CD4-positive, alpha-beta T cell treated with Interleukin-1 beta for 1 hour (primary cell): ENCODE measurements around the gene PRCD.
A peak's percentile ranks its signal among the peaks of the same experiment; 100 is the strongest.

Source experiments
- DNase-seq, 2 donors: peaks; one replicate each; pipeline ENCODE4 v3.0.0-alpha.2; 2020 to 2022

Gene PRCD

GRCh38 chr17:76542566-76542971 lies 2.7 kb downstream of the PRCD start:
- DNase-seq = no peak

- no peak for DNase-seq
These were observed 3.1 kb downstream of the PRCD start for GRCh38 chr17:76542984-76543383.

DNA sequence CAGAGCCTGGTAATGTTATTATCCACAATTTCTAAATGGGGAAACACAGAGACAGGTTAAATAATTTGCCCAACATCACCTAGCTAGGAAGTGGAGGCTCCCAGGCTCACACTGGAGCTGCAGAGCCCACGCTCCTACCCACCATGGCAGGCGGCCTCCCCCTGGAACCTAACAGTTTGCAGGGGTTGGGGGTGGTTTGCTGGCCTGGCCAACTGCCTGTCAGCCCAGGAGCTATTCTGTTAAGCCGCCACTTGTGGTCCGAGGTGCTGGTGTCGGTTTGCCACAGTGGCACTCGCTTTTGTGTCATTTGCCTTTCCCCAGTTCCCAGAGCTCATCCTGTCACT lies 3.6 kb downstream of the PRCD start:
- no peak for DNase-seq

DNA sequence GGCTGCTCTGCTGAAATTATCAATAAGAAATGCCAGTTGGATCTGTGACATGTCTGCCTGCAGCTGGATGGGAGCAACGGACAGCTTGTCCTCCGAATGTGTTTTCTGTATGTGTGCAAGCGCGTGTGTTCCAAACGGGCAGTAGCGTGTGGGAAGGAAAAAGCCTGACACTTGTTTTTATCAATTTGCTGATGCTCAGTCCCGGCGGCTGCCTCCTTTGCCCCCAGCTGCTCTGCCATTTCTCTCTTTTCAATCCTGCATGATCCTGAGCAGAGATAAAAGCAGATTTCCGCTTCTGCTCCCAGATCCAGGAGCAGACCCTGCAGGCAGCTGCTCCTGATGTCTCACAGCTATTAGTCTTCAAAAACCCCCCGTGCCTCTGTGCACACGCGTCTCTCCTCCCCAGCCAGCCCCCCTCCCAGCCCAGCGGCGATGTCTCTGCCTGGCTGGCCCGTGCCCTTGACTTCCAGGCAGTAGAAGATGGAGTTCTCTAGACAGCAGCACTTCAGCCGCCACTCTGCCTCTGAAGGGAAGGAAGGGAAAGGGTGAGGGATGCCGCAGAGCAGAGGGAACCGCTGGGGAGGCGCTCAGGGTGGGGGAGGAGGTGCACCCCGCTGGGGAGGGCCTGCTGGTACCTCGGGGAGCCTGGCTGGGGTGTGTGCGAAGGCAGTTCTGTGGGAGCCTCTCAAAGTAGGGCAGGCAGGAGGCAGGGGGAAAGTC lies 4.1 kb downstream of the PRCD start:
- DNase-seq = no peak

GRCh38 chr17:76544546-76545365 lies 4.9 kb downstream of the PRCD start:
- DNase-seq = no peak

- DNase-seq = no peak
These were observed 6.2 kb downstream of the PRCD start for GRCh38 chr17:76545918-76546555.

DNA sequence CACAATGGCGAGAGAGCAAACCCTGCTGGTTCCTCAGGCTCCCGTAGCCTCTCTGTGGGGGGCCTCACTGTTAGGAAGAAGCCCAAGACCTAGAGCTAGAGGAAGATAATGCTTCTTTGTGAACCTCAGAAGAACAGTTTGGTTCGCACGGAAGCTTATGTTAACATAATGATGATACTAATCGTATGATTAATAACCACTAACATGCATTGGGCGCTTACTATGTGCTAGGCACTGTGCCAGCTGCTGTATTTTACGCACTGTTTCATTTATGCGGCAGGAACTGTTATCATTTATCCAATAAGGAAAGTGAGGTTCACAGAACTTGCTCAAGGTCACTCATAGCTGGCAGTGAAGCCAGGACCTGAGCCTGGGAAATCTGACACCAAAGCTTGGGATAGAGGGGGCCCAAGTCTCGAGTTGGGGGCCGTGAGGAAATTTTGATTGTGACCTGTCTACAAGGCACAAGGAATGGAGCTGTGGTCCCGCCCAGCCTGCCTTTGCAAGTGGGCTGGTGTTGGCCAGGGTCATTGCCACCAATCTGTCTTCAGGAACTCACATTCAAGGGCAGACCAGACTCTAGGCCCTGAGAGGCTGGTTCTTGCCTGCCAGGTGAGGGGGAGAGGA lies 6.8 kb downstream of the PRCD start:
- DNase-seq = no peak

DNA sequence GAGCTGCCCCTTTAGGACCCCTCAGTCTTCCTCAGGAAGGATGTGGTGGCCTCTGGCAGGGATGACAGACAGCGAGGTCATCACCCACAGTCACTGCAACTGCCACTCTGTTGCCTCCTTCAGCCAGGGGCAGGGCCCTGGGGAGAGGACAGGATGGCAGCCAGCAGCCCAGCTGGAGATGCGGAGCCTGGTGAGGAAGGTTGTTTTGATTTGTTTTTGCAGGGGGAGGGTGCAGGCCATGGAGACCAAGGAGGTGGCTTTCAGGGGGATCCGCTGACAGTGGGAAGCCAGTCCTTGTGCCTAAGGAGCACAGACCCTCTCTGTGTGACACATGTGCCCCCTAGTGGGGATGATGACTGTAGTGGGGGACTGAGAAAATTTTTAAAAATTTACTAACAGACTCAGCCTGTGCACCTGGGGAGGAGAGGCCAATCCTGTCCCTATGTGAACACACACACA lies 7.4 kb downstream of the PRCD start:
- DNase-seq = peak; percentile 68 to 72

GRCh38 chr17:76547642-76548202 lies 7.9 kb downstream of the PRCD start:
- DNase-seq = no peak

- no peak for DNase-seq
These were observed 8.8 kb downstream of the PRCD start for GRCh38 chr17:76548378-76549214.

DNA sequence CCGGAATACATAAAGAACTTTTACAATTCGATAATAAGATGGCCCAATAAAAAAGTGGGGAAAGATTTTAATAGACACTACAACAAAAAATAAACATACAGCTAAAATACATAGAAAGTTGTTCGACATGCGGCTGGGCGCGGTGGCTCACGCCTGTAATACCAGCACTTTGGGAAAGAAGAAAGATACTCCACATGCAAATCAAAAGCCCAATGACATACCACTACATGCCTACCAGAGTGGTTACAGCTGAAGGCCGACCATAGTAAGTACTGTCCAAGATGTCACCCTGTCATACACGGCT lies 9.3 kb downstream of the PRCD start:
- no peak for DNase-seq

DNA sequence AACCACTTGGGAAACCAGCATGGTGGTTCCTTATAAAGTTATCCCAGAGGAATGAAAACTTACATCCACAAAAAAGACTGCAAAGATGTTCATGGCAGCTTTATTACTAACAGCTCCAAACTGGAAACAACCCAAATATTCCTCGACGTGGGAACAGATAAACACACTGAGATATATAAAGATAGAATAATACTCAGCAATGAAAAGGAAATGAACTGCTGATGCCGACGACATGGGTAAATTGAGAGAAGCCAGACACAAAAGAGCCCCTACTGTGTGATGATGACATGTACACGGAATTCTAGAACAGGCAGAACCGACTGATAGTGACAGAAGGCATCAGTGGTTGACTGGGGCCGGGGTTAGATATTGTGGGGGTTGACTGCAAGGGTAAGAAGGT lies 9.7 kb downstream of the PRCD start:
- no peak for DNase-seq

- no peak for DNase-seq
These were observed 11.1 kb downstream of the PRCD start for GRCh38 chr17:76550712-76551615.

DNA sequence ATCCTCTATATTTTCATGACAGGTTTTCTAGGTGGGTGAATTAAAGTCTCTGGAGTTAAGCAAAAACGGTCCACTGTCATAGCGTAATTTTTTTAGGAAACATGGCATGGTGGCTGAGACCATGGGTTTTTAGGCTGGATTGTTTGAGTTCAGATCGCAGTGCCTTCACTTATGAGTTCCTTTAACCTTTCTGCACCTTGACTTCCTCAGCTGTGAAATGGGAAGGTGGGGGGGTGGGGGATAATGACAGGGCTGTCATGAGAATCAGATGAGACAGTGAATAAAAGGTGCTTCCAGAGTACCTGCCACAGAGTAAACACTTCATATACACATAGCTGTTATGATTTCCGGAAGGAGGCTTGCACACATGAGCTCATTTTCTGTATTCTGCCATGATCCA lies 11.8 kb downstream of the PRCD start:
- DNase-seq = no peak

DNA sequence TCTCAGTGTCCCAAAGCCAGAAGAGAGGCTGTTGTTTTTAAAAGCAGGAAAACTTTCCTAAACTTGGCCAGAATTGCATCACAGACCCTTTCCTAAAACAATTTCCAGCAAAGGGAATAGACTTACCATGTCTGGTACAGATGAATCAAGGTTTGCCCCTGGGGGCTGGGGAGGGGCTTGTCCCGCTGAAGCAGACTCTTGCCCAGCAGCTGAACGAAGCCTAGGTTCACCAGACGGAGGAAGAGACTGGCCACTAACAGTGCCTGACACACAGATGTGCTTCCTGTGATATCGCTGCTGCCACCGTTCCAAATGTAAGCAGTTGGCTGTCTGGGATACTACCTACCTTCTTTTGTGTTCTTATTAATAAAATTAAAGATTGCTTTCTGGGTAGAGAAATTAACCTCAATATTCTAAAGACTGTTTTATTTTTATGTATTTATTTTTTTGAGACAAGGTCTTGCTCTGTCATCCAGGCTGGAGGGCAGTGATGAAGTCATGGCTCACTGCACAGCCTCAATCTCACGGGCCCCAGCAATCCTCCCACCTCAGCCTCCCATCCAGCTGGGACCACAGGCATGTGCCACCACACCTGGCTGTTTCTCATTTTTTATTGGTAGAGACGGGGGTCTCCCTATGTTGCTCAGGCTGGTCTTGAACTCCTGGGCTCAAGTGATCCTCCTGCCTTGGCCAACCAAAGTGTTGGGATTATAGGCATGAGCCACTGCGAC lies 13.5 kb downstream of the PRCD start:
- DNase-seq = no peak

DNA sequence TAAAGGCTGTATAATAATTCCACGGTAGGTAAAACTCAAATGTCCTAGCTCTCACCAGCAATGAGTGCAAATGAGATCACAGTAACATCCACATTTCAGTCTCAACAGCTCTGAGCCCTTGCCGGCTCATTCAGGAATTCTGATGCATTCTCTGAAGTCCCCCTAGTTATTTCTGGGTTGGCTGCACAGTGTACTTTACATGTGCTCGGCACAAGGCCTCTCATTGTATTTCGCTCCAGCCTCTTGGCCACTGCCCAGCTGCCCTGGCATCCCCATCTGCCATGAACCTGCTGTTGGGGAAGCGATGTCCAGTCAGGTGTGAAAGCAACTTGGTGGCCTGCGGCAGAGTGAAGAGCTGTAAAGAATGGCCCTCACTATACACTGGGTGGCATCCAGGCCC lies 14.3 kb downstream of the PRCD start:
- no peak for DNase-seq

DNA sequence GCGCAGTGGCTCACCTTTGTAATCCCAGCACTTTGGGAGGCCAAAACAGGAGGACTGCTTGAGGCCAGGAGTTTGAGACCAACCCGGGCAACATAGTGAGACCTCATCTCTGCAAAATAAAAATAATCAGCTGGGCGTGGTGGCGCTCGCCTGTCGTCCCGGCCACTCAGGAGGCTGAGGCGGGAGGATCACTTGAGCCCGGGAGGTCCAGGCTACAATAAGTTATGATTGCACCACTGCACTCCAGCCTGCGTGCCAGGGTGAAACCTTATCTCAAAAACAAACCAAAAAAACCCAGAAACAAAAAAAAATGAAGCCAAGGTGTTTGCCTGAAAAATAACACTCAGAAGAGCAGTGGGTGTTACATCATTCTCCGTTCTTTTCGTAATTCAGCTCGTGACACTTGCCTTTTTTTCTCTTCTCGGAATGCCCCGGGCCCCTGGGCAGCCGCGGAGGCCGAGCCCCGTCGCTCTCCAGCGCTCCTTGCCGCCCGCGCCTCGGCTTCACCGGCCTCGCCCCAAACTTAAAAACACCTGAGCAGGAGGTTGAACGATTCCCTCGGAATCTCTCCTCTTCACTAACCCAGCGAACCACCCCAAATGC lies 17.0 kb downstream of the PRCD start:
- DNase-seq = peak; percentile 64 to 69

DNA sequence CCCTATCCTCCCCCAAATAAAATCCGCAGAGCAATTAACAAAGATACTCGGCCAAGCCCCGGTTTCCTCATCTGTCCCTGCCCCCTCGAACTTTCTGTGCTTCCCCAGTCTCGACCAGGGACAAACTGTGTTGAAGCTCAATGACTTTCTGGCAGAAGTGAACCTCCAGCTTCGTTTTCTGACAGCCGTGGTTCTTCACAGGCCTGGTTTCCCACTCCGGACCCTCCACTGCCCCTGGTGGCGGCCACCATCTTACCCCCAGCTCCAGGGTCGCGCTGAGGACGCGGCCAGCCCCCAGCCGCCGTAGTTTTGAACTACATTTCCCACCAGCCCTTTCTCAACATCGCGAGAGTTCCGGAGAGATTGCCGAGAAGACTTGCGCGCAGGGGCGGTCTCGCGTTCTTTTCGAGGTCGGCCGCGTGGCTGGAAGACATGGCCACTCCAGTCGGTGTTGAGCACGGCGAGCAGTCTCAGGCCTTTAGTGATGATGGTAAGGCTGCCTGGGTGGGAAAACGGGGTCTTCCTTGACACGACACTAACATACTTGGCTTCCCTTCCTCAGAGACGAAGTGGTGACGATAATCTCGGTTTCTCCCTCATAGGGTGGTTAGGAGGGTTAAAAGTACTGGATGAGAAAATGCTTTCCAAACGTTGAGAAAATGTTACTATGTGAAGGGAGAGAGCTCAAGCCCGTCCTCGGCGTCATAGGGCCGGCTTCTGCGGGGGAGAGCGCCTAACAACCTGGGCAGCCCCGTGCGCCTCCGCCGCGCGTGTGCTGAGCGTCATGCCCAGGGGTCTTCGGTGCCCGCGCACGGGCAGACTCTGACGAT lies 17.7 kb downstream of the PRCD start:
- peak; percentile 96 to 97 for DNase-seq
